Omental fat pad (tissue), 4 donors: ENCODE results near the gene KDM4F. TPM values are rescaled to one million over a fixed set of nuclear protein-coding genes. Genes with fewer than 3 reads are reported as not detected.
"Not testable (repeated sequence)": the region's sequence is repeated elsewhere in the genome, so short reads cannot be mapped to it uniquely, and the experiment has no call there.

ENCODE experiments used
- ATAC-seq: fragments of 150-250 bp; one replicate; pipeline ENCODE4 v1.9.1; 2016; ENCODE audit warnings: mild to moderate bottlenecking, moderate library complexity; ENCODE audit not compliant: low FRiP score
- DNase-seq: peaks from one replicate; pipeline ENCODE4 v3.0.0-alpha.2; 2019; ENCODE audit warnings: low spot score
- CTCF ChIP-seq, 3 donors: fragments of 450-650 bp; IDR thresholded peaks; one replicate each; pipeline ENCODE4 v1.5.1; 2016 to 2017; ENCODE audit warnings: antibody characterized with exemption in 3 of 3, mild to moderate bottlenecking in 3 of 3, moderate library complexity in 2 of 3
- total RNA-seq, 4 donors: library from RNA; depleted of rRNA; stranded (reverse); fragments of >200 nt; gene quantifications; one replicate each; pipeline ENCODE4 v1.1.0, GENCODE V29; 2016

The KDM4F gene
- total RNA-seq, result not detected

- not testable (repeated sequence) for DNase-seq, ATAC-seq
These were observed at the start of gene KDM4F for GRCh38 chr11:95049122-95049521. Gene KDM4F, plus strand, starts transcription at chr11:95049422.

- DNase-seq, result no peak
- TF ChIP-seq CTCF (IDR thresholded peaks at IDR 0.05), result no peak
- no peak for ATAC-seq
These were observed 45.5 kb upstream of the KDM4F start for GRCh38 chr11:95003716-95004115.

GRCh38 chr11:95005642-95006041 is 43.6 kb upstream of the KDM4F start:
- ATAC-seq, result no peak
- no peak for DNase-seq
- no peak for TF ChIP-seq CTCF (IDR thresholded peaks at IDR 0.05)

GRCh38 chr11:95011376-95011775 is 37.8 kb upstream of the KDM4F start:
- ATAC-seq, result no peak
- TF ChIP-seq CTCF (IDR thresholded peaks at IDR 0.05), result no peak
- no peak for DNase-seq

GRCh38 chr11:95014184-95014821 is 34.9 kb upstream of the KDM4F start:
- ATAC-seq, result no peak
- no peak for TF ChIP-seq CTCF (IDR thresholded peaks at IDR 0.05)
- no peak for DNase-seq

- DNase-seq, result no peak
- TF ChIP-seq CTCF (IDR thresholded peaks at IDR 0.05), result no peak
- no peak for ATAC-seq
These were observed 33.1 kb upstream of the KDM4F start for GRCh38 chr11:95016139-95016538.

GRCh38 chr11:95021468-95021867 is 27.8 kb upstream of the KDM4F start:
- not testable (repeated sequence) for DNase-seq, ATAC-seq

- TF ChIP-seq CTCF (IDR thresholded peaks at IDR 0.05), result no peak
- DNase-seq (no peak), ATAC-seq (no peak)
These were observed 24.3 kb upstream of the KDM4F start, which contains the start of gene KDM4E for GRCh38 chr11:95024958-95025357. Gene KDM4E, plus strand, starts transcription at chr11:95025258. Its CDS starts 300 bp downstream, at chr11:95025558.

- ATAC-seq, result not testable (repeated sequence)
These were observed 23.6 kb upstream of the KDM4F start for GRCh38 chr11:95025594-95025993.

More at GRCh38 chr11:95025594-95025993, 23.6 kb upstream of the KDM4F start:
- DNase-seq, result not testable (repeated sequence)
